Measurements from ENCODE around the gene LTN1. TPM values are rescaled to one million over a fixed set of nuclear protein-coding genes. Genes with fewer than 3 reads are reported as not detected.

The LTN1 gene
- total and polyA plus RNA-seq, 2 of the 13 experiments (the other 11 are each of a cell fraction or from before 2014, with no cell fraction given), result 6.7 to 24.6 TPM

DNA sequence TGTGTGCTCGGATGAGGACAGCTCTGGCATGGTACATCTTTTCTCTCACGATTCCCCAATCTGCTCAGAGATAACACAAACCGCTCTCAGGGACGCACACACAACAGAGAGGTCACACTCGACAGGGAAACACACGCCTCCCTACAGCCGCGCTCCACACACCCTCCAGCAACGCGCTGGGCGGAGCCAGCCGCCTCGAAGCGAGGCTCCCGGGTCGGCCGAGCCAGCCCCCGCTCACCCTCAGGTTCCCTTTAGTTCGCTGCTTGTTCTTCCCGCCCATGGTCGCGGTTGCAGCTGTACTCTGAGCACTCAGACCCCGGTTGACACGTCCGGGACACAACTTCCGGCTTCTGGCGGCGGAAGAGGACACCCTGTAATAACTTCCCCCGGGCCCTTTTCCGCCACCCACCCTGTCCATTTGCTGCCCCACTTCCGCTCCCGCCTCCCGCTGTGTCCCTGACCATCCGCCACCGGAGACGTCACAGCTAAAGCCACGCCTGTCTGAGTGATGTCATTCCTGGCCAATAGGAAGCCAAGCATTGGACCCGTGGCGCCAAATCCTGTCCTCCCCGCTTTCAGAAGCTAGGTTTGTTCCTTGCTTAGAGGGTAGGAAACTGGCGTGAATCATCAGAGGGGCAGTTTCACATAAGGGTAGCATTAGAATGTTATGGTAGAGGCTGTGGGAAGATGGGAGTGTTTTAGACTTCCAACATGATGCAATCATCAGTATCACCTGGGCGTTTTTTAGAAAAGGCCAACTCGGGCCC lies at the start of gene LTN1 (continued):
- TF ChIP-seq TARDBP (CRISPR knock-in tag; IDR thresholded peaks at IDR 0.05) (peak; percentile 65; the same call in 1 of the 2 replicates), RBFOX2 (IDR thresholded peaks at IDR 0.05; ENCODE audit: low read depth, low read length) (peak; percentile 84), CBX1 (IDR thresholded peaks at IDR 0.05; ENCODE audit: low read depth) (no peak), KLF6 (CRISPR knock-in tag; IDR thresholded peaks at IDR 0.05) (no peak), KAT7 (CRISPR knock-in tag; IDR thresholded peaks at IDR 0.05; ENCODE audit: borderline replicate concordance) (peak; percentile 65; the same call in 1 of the 2 replicates), XBP1 (CRISPR knock-in tag; IDR thresholded peaks at IDR 0.05) (no peak), ZNF124 (CRISPR knock-in tag; IDR thresholded peaks at IDR 0.05) (no peak), ZNF235 (CRISPR knock-in tag; IDR thresholded peaks at IDR 0.05; ENCODE audit: borderline replicate concordance) (no peak; the same call in 1 of the 2 replicates), ZSCAN9 (CRISPR knock-in tag; IDR thresholded peaks at IDR 0.05; ENCODE audit: borderline replicate concordance) (no peak), ZNF660 (CRISPR knock-in tag; IDR thresholded peaks at IDR 0.05; ENCODE audit: borderline replicate concordance, low read depth) (no peak), ZNF775 (CRISPR knock-in tag; IDR thresholded peaks at IDR 0.05; ENCODE audit: borderline replicate concordance) (no peak), HBP1 (CRISPR knock-in tag; IDR thresholded peaks at IDR 0.05; ENCODE audit: low read depth) (peak; percentile 78; the same call in 1 of the 2 replicates), SOX5 (CRISPR knock-in tag; IDR thresholded peaks at IDR 0.05; ENCODE audit: borderline replicate concordance) (no peak), HNRNPUL1 (IDR thresholded peaks at IDR 0.05; ENCODE audit: low read depth, low read length) (no peak), SMYD3 (CRISPR knock-in tag; IDR thresholded peaks at IDR 0.05) (0 out of 2 replicates have a peak, but pooled peaks have one; percentile 40), ZNF296 (CRISPR knock-in tag; conservative IDR thresholded peaks at IDR 0.05) (no peak), MXD1 (CRISPR knock-in tag; IDR thresholded peaks at IDR 0.05) (peak; percentile 52; the same call in 1 of the 2 replicates), ZNF737 (CRISPR knock-in tag; IDR thresholded peaks at IDR 0.05; ENCODE audit: borderline replicate concordance) (no peak), SATB2 (CRISPR knock-in tag; IDR thresholded peaks at IDR 0.05) (no peak), BRF2 (CRISPR knock-in tag; IDR thresholded peaks at IDR 0.05) (no peak), ZNF703 (CRISPR knock-in tag; IDR thresholded peaks at IDR 0.05; ENCODE audit: borderline replicate concordance) (no peak), CHD4 (IDR thresholded peaks at IDR 0.05; ENCODE audit: borderline replicate concordance, low read length) (no peak)
- TF ChIP-seq, protein P1, sequence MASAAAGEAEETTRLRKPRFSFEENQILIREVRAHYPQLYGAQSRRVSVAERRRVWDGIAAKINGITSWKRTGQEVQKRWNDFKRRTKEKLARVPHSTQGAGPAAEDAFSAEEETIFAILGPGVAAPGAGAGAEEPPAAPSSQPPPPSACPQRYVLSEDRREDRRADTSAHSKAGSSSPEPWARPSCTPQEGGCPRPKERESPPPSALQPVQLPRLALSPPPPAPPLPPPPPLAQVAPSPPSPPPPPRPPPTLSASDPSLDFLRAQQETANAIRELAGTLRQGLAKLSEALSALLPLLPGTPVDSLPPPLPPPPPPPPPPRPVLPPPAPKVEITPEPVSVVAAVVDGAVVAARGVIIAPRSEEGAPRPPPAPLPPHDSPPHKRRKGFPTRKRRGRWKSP (CRISPR knock-in tag; IDR thresholded peaks at IDR 0.05), result no peak
- TF ChIP-seq, protein P2, sequence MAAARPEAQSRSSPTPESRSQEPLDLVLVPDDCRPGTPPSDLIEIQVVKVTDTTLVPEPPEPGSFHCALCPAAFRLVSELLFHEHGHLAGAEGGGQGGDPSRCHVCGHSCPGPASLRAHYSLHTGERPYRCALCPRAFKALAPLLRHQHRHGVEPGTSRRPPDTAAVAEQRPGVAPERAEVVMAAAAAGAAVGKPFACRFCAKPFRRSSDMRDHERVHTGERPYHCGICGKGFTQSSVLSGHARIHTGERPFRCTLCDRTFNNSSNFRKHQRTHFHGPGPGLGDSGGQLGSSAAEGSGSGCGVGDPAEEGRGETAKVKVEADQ (CRISPR knock-in tag; IDR thresholded peaks at IDR 0.05; ENCODE audit: borderline replicate concordance), result no peak
- TF ChIP-seq, protein P3, sequence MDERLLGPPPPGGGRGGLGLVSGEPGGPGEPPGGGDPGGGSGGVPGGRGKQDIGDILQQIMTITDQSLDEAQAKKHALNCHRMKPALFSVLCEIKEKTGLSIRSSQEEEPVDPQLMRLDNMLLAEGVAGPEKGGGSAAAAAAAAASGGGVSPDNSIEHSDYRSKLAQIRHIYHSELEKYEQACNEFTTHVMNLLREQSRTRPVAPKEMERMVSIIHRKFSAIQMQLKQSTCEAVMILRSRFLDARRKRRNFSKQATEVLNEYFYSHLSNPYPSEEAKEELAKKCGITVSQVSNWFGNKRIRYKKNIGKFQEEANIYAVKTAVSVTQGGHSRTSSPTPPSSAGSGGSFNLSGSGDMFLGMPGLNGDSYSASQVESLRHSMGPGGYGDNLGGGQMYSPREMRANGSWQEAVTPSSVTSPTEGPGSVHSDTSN (CRISPR knock-in tag; IDR thresholded peaks at IDR 0.05), result peak; percentile 90

Data from HepG2 (cell line).